Measurements from ENCODE around the gene DST.
A peak's percentile ranks its signal among the peaks of the same experiment; 100 is the strongest.
"Not testable (repeated sequence)": the region's sequence is repeated elsewhere in the genome, so short reads cannot be mapped to it uniquely, and the experiment has no call there.

The DST gene

DNA sequence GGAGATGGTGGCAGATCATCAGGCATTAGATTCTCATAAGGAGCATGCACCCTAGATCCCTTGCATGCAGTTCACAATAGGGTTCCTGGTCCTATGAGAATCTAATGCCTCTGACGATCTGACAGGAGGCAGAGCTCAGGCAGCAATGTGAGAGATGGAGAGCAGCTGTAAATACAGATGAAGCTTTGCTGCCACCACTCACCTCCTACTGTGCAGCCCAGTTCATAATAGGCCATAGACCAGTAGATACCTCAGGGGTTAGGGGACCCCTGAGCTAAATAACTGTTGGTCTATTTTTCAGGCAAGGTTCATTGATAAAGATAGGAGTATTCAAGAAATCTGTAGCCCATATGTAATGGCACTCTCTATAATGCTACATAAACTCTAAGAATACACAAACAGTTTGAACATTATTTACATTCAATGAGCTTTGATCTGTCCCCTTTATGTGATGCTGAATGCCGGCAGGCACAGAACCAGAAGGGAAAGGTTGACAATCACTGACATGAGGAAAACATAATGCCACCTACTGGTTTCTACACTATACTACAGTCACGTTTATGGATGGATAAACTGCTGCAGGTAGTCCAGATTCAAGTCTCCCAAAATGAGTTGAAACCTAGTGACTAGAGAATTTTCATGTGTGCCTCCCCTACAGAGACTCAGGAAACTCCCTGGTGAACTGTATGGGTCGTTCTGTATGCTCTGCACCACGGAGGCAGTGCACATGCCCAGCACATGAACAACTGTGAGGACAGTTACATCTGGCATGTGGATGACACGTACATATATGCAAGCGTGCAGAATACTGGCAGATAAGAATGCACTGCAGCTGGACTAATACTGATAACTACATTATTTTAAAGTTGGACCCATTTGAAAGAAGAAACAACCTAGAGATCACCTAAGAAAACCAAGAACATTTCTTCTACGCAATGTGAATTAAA, 72.0 kb downstream of the DST start:
- DNase-seq = no peak

DNA sequence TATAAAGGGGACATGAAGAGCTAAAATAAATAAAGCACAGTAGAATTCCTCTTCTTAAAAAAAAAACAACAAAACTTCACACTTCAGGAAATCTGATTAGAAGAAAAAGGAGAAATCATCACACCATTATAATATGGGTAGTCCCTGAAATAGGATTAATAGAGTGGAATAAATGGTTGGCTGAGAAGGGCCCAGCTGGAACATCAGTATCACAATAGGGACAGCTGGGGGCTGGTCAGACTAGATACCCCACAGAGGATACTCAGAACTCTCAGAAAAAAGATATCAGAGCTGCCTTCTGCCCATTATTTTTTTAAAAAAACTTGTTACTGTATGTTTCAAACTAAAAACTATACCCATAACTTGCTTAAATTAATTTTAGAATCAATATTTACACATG, 75.2 kb downstream of the DST start:
- DNase-seq = no peak

DNA sequence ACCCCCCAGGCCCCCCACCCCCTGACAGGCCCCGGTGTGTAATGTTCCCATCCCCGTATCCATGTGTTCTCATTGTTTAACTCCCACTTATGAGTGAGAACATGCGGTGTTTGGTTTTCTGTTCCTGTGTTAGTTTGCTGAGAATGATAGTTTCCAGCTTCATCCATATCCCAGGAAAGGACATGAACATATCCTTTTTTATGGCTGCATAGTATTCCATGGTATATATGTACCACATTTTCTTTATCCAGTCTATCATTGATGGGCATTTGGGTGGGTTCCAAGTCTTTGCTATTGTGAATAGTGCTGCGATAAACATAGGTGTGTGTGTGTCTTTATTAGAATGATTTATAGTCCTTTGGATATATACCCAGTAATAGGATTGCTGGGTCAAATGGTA, 80.0 kb downstream of the DST start:
- DNase-seq = not testable (repeated sequence)

DNA sequence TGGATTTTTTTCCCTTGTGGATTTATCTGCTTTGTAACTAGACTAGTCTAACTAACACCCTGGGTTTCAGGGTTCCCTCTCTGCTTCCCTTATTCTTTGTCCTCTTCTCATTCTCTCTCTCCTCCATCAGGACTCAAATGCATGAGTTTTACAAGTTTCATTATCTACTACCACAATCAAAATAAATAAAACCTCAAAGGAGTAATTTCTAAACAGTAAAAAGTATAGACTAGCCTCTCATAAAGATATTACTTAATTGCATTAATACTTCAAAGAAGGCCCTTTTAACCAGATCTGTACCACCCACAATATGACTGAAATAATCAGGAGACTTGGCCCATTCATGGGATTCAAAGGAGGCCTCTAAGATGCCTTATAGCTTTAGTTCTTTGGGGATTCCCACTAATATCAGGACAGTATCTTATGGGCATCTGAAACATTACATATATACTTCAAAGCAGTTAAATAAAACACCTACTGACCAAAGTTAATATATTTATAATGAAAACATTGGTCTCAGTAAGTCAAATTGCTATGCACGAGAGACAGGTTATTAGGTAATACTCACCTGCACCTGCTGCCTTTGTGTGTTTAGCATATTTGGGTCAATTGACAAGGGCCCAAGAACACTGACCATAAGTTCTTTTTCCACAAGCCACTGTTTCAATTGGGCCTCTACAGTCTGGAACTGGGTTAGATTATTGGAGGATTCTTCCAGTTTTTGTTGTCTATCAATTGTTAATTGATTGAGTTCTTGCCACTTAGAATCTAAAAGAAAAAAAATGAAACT, 85.7 kb downstream of the DST start:
- DNase-seq = no peak

DNA sequence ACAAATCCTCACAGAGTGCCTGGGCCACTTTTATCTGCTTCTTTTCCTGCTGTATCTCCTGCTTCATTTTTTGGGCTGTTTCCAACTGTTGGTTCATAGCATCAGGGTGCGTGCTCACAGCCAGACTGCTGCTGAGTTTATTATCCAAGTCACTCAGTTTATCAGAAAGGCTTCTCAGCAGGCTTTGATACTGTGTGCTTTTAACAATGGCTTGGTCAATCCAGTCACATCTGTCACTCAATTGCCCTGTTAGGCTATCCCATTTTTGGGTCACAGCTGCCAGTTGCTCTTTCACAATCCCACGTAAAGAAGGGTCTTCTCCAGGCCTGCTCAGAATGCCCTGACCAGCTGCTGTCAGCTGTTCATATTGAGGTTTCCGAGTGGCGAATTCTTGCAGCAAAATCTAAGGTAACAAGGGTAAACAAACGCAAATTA, 87.2 kb downstream of the DST start:
- no peak for DNase-seq

DNA sequence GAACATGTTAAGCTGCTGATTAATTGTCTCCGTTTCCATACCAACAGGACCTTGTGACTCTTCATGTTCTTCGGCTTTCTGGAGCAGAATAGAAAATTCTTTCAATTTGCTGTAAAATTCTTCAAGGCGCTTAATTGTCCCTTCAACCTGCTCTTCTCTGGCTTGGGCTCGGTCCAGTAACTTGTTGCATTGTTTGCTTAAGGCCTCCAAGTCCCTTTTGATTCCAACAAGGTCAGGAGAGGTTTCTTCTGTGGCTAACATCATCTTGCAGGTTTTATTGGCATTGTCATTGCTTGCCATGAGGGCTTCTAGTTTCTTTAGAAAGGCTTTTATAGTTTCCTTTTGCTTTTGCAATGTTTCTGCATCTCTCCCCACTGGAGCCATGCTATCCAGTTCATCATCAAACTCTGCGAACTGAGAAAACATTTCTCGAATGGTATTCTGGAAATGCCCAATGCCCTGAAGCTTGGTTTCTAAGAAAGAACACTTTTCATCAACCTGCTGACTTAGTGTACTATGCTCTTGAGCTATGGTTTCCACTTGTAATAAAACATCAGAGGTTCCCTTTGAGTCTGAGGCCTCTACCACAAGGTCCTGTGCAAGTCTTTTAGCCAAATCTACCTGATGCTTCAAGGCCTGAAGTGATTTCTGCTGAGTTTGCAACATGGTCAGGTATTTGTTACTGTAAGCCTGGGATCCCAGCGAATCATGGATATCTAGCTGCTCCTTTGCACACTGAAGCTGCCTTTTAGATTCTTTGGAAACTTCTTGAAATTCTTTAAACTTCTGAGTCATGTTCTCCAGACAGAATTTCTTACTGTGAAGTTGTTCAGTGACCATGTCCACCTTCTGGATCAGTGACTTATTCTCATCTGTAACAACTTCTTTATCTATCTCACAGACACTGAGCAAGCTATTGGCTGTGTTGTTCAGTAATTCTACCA, 90.2 kb downstream of the DST start:
- no peak for DNase-seq

DNA sequence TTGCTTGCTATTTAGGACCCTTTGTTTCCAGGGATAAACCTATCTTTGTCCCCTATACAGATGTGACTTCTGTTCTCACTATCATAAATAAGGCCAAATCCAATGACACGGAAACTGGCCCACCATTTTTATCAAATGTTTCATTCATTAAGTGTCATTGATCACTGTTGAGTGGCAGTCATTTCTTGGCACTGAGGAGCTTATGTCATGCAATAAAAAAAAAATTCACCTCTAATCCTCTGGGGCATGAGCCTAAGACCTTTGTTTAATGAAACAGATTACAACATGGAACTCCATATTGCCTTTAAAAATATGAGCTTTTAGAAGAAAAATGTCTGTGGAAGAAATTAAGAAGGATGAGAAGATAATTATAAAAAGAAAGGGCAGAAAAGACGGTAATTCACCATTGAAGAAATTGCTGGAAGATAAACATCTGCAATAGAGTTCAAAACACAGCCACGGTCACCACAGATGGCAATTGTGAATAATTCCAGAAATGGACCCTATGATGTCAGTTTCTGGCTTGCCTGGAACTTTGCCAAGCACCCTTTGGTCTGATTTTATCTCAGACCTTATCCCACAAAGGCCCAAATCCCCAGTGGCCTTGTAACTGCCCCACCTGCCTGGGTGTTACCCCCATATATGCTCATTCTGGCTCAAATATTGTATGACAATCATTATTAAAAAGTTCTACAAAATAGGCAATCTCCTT, 91.1 kb downstream of the DST start:
- no peak for DNase-seq

DNA sequence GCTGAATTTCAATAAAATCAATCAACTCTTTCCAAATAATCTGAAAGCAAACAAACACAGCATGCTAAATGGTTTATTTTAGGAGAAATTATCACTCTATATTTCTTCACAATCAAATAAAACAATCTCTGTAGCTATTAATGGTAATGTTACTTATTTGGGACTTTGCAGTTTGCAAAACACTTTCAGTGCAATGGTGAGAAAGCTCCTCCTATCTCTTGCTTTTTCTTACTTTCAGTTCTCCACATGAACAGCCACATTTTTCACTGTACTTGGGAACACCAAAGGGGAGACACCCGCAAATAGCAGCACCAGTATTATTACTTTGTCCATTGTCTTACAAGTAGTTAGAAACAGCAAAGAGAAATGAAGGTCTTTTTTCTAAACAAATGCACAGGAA, 92.4 kb downstream of the DST start:
- DNase-seq = no peak

DNA sequence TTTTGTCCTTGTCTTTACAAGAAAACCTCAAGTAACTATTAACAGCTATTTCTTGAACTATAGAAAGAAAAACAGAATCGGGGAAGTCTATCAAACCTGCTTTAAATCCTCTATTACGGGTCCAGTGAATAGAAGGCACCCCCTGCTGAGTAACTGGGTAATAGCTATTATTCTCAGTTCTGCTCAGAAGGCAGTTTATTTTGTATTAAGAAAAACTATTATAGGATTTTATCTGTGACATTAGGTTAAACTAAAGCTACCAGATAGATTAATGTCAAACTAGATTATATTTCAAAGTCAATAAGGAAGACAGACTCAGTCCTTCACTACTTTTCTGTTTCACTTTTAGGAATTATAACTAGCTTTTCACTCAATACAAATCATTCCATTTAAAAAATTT, 93.7 kb downstream of the DST start:
- no peak for DNase-seq

DNA sequence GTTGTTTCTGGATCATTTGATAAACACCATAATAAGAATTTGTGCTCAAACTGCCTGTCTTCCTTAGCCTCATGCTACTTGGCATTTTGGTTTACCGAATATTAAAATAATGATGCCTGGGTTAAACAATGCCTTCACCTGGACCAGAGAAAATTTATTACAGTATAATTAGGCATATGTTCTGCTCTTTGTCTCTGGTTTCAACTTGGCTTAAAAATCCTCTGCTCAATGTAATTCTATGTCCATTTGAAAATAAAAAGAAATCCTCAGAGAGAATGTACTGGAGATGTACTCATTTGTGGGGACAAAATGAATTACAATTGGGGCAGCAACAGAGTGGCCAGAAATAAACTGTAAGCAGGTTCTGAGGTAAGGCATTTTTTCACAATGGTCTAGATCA, 95.0 kb downstream of the DST start:
- no peak for DNase-seq

DNA sequence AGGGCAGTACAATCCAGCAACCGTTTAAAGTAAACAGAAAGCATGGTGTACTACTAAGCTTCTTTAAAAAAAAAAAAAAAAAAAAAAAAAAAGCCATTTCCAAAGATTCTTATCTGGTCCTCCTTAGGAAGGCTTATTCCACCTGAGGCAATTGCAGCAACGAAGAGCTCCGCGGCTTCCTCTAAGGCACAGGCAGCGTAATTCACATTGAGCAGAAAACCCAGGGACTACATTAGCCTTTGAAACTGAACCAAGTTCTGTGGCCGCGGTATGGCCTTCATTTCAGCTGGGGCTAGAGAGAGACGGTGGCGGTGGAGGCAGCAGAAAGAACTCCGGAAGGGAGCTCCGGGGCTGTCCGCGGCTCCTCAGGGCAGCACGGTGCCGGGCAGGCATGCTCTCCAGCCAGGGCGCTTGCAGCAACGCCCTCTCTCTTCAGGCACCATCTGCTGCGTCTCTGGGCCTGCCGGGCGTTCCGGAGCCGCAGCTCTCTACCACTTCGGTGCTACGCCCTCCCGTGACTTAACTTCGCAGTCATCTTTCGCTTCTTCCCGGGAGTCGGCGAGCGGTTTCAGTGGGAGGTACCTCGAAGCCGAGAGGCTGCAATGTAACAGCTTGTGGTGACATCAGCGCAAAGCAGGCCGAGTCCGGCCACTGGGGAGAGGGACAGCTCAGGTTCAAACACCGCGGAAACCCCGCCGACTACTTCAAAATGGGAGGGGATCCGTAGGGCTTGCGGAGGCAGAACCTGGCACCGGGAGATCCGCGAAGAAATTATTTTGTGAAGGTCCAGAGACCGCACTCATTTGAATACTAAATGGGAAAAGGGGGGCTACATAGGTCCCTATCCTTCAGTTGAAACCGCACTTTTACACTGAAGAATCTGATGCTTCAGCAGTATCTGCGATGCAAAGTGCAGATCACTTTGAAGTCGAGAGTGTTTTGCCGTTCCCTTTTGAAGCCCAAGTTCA, 100.0 kb downstream of the DST start:
- DNase-seq = peak; percentile 64 to 77

DNA sequence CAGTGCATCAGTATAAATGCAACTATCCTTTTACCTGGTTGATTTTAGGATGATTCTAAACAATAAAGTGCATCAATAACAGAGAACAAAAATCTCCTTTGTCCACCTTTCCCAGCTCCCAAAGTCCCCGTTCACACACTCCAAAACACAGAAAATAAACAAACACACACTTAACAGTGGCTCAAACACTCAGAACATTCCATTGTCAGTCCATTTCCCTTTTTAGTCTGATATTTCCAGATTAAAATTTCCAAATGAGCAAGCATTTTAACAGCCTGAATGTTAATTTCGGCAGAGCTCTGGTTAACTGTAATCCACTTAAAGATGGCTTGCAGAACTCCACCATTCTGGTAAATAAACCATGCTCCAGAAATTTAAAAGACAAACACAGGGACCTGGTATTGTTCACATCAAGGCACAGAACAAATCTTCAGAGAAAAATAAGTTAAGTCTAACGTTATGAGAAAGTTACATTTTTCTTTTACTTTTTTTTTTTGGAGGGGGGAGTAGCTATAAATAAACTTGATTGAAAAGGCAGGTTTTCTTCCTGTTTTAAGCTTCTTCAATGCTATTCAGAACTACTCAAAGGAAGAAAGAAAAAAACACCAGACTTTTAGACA, 100.8 kb downstream of the DST start:
- DNase-seq = no peak

DNA sequence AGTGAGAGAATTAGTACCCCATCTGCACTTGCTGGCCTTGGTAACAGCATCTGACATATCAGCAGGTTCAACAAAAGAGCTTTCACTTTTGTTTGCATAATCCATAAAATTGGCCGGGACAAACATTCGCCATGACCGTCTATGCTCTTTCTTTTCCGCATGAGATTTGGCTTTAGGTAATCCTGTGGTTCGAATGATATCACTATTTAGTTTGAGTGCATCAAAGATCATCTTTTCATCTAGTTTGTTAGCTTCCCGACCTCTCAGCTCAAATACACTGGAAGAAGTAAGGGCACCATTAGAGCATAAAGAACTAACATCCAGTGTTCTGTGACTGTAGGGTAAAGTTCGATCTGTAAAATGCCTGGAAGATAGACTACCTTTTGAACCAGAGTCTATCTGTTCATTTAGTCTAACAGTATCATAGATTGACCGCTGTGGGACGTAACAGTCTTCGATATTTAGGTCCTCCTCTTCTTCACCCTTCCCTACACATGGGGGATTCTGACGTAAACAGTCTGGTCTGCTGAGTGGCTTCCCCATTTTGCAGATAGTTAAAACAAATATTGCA, 101.6 kb downstream of the DST start:
- DNase-seq = no peak

DNA sequence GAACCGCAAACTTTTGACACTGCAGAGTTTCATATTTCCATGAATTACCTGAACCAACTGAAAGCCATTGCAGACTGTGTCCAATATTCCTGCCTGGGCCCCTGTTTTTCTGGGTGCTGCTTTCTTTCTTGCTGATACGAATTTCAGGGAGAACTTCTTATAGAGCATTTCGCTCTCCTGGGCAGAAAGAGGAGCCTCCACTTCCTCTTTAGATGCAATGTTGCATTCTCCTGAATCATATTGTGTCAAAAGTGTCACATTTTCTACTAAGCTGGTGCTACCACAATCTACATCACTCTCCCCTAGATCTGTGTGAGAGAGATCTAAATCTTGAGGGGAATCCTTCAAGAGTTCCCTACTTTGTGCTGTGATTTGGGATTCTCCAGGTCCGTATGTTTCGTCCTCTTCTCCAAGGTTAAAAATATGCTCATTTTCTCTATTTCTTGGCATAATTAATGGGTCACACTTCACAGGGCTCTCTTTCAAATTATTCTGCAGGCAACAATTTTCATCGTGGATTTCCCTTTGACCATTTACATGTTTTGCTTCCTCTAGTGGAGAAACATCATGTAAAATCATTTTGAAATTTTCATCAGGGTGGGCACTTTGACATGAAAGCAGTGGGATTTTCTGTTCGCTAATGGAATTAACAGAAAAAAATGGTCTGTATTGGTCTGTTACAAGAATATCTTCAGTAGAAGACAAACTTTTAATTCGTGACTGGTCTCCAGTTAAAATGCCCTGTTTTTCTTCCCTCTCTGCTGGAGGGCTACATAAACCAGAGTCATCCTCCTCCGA, 102.3 kb downstream of the DST start:
- DNase-seq = no peak

DNA sequence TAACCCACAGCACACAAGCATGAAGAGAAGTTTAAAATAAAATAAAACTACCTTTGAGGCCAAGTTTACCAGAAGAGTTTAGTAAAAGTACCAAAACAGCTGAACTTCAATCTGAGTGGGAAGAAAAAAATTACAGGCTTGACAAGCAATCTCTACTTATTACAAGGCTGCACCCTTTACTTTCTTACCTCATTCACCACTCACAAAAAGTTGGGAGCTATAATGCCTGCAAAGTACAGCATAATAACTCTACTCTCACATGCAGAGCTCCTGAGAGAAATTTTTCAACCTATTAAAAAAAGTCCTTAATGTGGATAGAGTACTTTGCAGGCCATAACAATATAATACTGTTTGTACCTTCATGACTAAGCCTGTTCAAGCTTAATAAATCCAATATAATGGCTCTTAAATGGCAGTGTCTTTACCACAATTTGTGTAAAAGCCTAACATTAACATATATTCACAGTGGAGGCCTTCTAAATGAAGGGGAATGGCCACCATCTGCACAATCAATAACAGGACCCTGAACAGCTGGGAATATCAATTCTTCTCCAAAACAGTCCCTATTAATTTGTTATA, 103.1 kb downstream of the DST start:
- DNase-seq = no peak

DNA sequence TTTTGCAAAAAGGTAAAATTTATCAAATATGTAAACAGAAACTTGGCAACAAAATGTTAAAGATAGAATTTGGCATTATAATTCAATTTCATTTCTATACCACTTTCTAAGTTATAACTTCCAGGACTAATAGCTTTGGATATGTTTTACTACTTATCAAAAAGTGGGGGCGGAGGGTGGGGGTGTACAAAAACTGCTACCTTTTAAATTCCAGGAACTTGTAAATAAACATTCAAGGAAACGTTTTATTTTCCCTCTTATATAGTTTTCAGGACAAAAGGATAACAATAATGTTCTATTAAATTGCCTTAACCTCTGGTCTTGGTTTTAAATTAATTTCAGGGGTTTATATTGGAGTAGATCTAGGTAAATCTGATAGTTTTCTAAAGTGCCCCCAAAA, 103.8 kb downstream of the DST start:
- no peak for DNase-seq

DNA sequence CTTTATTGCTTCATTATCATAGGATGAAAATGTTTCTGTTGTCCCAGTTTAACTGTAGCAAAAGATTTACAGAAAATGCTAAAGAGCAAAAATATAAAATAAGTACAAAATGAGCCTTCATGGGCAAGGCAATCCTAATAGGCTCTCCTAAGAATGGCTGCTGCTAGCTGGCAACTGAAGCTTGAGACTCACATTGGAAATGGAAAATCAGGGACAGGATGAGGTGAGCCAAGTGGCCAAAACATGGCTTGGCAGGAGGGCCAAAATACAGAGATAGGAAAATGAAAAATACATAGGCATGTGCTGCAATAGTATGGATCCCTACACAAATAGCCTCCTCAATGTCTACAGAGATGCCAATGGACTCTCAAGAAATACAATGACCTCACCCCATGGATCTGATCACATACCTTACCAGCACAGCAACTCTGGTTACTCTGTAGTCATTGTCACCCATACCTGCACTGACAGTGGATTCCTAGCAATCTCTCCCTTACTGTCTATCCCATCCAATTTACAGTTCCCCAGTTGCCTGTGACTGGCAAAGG, 105.4 kb downstream of the DST start:
- no peak for DNase-seq

DNA sequence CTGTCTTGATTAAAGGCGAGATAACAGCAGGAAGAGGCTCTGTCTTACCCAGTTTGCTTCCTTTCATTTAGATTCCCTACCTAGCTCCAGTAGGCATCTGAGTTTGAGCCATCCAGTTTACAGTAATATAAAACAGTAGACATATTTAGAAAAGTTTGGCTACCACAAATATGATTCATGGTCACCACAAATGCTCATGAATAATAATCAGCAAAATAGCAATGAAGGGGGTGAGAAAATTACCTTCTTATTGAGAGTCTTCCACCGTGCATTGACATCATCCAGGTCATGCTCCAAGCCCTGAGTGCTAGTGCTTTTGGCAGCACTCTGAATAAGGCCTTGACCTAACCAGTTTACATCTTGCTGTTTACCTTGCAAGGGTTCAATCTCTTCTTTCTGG, 106.2 kb downstream of the DST start:
- DNase-seq = no peak

DNA sequence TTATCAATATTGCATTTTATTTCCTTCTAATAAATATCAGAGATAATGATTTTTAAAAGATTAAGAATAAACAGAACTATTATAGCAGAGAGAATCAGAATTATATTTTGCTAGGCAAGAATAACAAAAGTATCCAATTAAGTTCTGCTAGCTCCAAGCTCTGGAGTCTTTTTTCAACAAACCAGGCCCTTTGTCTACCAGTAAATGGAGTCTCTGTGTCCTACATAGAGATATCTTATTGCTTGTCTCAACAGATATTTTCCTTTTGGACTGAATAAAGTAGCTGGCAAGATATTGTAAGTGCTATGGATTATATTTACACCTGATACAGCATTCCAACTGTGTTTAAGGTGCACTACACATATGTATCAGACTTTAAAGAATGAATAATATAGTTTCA, 107.1 kb downstream of the DST start:
- DNase-seq = no peak
